Globus pallidus (tissue), 1 donor: ENCODE results near the gene SRPX.

ENCODE experiments used
- DNase-seq: peaks from one replicate; pipeline ENCODE4 v3.0.0-alpha.2; 2015; ENCODE audit warnings: low spot score

Gene SRPX

GRCh38 chrX:38138900-38139299, 81.8 kb downstream of the SRPX start:
- no peak for DNase-seq

- DNase-seq: no peak
These were observed 82.3 kb downstream of the SRPX start for GRCh38 chrX:38138157-38138891.

GRCh38 chrX:38129366-38129765, 91.3 kb downstream of the SRPX start:
- DNase-seq: no peak

GRCh38 chrX:38127961-38128360, 92.7 kb downstream of the SRPX start:
- DNase-seq: no peak

- DNase-seq: no peak
These were observed 94.5 kb downstream of the SRPX start for GRCh38 chrX:38126179-38126578.

- no peak for DNase-seq
These were observed 96.7 kb downstream of the SRPX start for GRCh38 chrX:38124000-38124399.

GRCh38 chrX:38117485-38117884, 103.2 kb downstream of the SRPX start:
- DNase-seq: no peak

- no peak for DNase-seq
These were observed 104.0 kb downstream of the SRPX start for GRCh38 chrX:38116706-38117105.

GRCh38 chrX:38112566-38112965, 108.1 kb downstream of the SRPX start:
- no peak for DNase-seq

GRCh38 chrX:38111196-38111595, 109.5 kb downstream of the SRPX start:
- DNase-seq: no peak

GRCh38 chrX:38110231-38110630, 110.4 kb downstream of the SRPX start:
- DNase-seq: no peak

GRCh38 chrX:38109042-38109898, 111.4 kb downstream of the SRPX start:
- DNase-seq: no peak

- DNase-seq: no peak
These were observed 112.3 kb downstream of the SRPX start for GRCh38 chrX:38108364-38108763.

- DNase-seq: no peak
These were observed 113.5 kb downstream of the SRPX start for GRCh38 chrX:38106991-38107655.

GRCh38 chrX:38105216-38105725, 115.4 kb downstream of the SRPX start:
- no peak for DNase-seq

- no peak for DNase-seq
These were observed 116.5 kb downstream of the SRPX start for GRCh38 chrX:38103857-38104812.

GRCh38 chrX:38102875-38103274, 117.8 kb downstream of the SRPX start:
- DNase-seq: no peak

GRCh38 chrX:38102240-38102639, 118.4 kb downstream of the SRPX start:
- no peak for DNase-seq

- DNase-seq: no peak
These were observed 121.0 kb downstream of the SRPX start for GRCh38 chrX:38099688-38100087.
